Iris pigment epithelial cell (primary cell): Measurements from ENCODE around the gene PPP2R5A.
"Not testable (repeated sequence)": the region's sequence is repeated elsewhere in the genome, so short reads cannot be mapped to it uniquely, and the experiment has no call there.

ENCODE experiments used
- DNase-seq: peaks from one replicate; pipeline ENCODE4 v3.0.0-alpha.2; 2011; ENCODE audit warnings: low read depth

PPP2R5A gene

DNA sequence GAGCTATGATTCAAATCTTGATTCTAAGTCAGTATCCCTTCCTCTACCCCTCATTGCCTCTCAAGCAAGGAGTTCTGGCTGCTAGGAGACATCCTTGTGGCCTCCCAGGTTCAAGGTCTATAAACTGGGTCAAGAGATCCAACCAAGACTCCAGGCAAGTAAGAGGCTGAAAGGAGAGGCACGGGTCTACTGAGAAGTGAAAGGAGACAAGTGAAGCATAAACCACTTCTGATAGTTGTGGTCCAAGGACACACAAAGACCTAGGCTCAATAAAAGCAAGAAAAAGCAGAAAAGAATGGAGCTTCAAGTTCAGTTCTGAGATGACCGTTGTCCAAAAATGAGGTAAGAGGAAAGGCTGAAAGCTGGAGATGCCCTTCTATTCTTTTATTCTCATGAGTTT, 17.8 kb upstream of the PPP2R5A start:
- no peak for DNase-seq

DNA sequence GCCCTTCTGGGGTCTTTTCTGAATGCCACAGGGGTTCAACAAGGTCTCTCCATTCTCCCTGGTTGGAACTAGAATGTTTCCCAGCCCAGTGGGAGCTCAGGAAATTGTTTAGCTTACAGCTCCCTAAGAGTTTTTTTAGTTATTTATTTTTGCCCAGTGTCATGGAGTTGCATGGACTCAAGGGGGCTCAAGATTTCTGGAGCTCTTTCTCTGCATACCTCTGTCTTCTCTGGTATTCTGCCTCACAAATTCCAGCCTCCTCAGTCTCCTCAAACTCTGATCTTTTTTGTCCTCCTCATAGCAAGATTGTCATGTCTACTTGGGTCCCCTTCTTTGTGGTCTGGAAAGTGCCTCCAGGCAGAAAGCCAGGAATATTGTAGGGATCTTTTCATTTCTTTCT, 15.9 kb upstream of the PPP2R5A start:
- DNase-seq = no peak

DNA sequence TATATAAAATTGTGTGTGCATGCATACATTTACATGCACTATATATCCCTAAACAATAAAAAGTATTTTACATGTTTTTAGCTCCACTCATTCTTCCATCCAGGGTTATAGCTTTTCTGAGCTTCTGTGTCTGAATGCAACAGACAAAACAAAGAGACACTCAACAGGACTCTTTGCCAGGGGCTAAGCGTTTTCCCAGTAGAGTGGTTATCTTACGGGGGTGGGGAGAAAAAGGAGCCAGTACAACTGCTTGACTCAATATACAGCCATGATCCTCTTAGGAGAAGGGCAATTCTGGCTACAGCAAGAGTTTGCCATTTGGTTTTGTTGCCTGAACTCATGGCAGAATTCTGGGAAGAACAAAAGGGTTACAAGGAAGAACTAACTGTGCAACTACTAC, 14.6 kb upstream of the PPP2R5A start:
- DNase-seq = no peak

- no peak for DNase-seq
Observed at GRCh38 chr1:212271234-212271633, 14.0 kb upstream of the PPP2R5A start.

GRCh38 chr1:212271823-212272485, 13.3 kb upstream of the PPP2R5A start:
- no peak for DNase-seq

- peak; percentile 85 for DNase-seq
Observed at GRCh38 chr1:212281590-212281989, 3.6 kb upstream of the PPP2R5A start.

GRCh38 chr1:212283741-212284140, 1.5 kb upstream of the PPP2R5A start:
- no peak for DNase-seq

- DNase-seq = peak; percentile 61
Observed at GRCh38 chr1:212284332-212284743, 872 bp upstream of the PPP2R5A start.

DNA sequence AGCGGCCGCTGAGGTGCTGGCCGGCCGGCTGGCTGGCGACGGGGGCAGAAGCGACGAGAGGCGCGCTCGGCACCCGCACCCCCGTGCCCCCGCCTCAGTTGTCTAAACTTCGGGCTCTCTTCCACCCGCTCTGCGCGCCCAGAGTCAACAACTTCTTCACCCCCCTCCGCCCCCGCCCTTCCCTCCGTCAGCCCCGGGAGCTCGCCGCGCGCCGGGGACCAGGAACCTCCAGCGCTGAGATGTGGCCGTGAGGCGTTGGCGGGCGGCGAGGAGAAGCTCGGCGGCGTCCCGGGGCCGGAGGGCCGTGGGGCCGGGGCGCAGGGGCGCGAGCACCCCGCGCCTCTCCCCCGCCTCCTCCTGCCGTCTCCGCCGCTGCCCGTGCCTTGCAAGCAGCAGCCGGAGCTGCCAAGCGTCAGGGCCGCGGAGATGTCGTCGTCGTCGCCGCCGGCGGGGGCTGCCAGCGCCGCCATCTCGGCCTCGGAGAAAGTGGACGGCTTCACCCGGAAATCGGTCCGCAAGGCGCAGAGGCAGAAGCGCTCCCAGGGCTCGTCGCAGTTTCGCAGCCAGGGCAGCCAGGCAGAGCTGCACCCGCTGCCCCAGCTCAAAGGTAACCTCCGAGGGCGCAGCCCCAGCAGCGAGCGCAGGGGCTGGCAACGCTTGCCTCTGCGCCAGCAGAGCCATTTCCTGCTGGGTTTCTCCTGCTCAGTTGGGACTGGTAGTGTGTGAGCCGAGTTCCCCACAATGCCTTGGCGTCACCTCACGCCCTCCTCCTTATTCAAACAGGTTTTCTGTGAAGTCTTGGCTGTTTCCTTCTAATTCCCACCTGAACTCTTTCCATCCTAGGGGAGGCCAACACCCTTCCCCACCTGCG, 710 bp downstream of the PPP2R5A start:
- DNase-seq = peak; percentile 59

DNA sequence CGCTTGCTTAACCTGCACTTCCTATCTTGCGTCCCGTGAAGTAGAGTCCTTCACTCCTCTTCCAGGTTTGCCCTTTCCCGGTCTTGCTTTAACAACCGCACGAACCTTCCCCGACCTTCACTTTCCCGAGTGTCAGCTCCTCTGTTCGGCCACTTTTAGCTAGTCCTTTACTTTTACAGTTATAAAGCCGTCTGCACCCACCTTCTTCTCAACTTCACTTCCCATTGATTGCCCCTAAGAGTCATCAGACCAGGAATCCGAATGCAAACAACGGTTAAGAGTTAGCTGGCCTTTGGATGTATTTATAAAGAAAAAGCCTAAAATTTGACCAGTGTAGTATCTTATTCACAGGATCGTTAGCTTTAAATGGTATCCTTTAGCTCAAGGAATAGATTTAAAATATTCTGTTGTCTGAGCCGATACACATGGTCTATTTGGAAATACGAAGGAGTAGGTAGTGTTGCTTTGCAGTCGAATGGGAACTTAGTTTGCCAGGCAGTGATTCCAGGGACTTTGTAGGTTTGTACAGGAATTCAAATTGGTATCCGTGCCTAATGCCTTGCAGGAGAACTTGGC, 1.4 kb downstream of the PPP2R5A start:
- DNase-seq = peak; percentile 24

GRCh38 chr1:212287261-212287895, 2.2 kb downstream of the PPP2R5A start:
- DNase-seq = no peak

DNA sequence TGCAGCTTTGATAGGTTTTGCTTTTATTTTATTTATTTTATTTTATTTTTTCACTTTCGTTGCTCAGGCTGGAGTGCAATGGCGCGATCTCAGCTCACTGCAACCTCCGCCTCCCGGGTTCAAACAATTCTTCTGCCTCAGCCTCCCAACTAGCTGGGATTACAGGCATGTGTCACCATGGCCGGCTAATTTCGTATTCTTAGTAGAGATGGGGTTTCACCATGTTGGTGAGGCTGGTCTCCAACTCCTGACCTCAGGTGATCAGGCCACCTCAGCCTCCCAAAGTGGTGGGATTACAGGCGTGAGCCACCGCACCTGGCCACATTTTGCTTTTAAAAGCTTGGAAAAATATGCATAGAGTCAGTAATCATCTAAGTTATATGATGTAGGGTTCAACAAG, 2.8 kb downstream of the PPP2R5A start:
- not testable (repeated sequence) for DNase-seq

DNA sequence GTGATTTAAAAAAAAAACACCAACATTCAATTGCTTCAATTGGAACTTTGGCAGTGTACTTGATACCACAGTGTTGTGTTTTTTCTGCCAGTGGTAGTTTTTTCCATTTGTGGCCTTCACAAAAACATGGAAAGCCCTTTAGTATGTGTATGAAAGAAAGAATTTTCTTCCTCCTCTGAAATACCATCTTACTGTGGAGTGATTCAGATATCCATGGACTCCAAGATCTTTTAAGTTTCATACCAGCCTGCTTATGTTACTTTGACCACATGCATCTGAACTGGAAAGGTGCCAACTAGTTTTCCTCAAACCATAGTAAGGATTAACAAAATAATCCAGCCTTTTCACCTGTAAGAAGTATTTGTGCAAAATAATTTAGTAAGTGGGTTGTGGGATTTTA, 3.4 kb downstream of the PPP2R5A start:
- DNase-seq = peak; percentile 51

GRCh38 chr1:212289262-212290077, 4.3 kb downstream of the PPP2R5A start:
- DNase-seq = no peak

DNA sequence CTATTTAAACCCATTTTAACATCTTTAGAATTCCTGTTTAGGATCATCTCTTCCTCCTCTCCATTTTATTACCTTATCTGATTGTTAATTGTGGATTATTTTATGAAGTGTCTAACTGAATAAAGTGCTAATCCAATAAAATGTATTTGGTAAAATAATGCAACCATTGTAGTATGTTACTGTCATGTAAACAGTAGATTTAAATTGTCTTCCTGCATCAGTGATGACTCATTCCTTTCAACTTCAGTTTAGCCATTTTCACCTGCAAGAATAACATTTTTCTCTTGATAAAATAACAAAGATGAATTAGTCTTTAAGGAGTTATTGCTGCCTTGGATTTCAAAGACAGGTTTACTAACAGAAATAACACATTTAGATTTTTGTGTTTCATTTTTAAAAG, 5.4 kb downstream of the PPP2R5A start:
- DNase-seq = peak; percentile 49

DNA sequence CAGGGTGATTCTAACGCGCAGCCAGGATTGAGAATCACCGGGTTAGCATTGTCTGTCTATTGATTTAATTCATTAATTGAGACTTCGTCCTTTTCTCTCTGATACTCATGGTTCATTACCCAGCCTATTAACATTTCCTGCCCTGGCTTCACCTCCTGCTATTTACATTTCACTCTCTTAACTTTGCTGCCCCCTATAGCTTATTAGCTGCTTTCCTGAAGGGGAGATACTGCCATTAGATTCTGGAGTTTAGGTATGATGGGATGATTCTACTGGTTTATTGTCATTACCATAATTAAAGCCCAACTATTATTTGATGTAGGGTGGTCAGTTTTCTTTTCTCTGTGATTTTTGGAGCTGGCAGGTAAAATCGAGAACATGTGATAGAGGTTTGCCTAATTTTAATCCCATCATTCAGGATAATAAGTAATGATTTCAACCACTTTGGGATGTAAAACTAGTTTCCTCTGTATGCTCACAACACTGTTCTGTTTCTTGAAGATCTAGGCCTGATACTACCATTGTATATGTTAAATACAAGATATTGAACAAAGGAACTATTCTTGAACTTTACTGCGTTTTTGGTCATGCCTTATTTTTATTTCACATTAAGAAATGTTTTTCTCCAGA, 6.4 kb downstream of the PPP2R5A start:
- DNase-seq = peak; percentile 44

DNA sequence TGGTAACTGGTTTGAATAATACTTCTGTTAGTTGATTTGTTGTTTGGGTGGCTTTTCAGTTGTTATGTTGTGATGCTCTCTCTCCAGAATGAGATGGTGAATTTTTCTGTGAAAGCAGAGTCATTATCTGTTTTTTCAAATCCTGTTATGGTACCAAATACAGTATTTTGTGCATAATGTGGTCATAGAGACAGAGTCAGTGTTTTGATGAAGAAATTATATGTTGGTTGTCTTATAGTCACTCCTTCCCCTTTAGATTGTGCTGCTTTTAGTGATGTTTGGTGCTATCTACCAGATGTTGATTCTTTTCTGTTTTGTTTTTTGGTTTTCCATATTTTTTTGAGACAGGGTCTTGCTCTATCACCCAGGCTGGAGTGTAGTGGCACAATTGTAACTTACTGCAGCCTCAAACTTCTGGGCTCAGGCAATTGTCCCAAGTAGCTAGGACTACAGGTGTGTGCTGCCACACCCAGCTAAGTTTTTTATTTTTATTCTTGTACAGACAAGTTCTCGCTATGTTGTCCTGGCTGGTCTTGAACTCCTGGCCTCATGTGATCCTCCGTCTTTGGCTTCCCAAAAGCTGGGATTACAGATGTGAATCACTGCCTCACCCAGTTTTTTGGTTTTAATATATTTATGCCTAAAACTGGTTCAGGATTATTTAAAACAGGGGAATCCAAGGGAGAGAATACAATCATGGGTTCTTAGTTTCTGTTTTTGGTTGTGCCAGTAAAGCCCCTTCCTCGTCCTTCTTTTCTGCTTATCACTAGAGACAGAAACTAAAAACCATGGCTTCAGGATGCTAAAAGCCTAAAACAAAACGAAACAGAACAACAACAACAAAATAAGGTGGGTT, 7.3 kb downstream of the PPP2R5A start:
- DNase-seq = no peak

GRCh38 chr1:212293579-212293978, 8.4 kb downstream of the PPP2R5A start:
- DNase-seq = peak; percentile 20

GRCh38 chr1:212294983-212295382, 9.8 kb downstream of the PPP2R5A start:
- DNase-seq = no peak

- DNase-seq = no peak
Observed at GRCh38 chr1:212295579-212295978, 10.4 kb downstream of the PPP2R5A start.
